ENCODE data around the gene MRGPRG. TPM values are rescaled to one million over a fixed set of nuclear protein-coding genes. Genes with fewer than 3 reads are reported as not detected.

MRGPRG gene
- total and polyA plus RNA-seq, 4 donors = not detected

DNA sequence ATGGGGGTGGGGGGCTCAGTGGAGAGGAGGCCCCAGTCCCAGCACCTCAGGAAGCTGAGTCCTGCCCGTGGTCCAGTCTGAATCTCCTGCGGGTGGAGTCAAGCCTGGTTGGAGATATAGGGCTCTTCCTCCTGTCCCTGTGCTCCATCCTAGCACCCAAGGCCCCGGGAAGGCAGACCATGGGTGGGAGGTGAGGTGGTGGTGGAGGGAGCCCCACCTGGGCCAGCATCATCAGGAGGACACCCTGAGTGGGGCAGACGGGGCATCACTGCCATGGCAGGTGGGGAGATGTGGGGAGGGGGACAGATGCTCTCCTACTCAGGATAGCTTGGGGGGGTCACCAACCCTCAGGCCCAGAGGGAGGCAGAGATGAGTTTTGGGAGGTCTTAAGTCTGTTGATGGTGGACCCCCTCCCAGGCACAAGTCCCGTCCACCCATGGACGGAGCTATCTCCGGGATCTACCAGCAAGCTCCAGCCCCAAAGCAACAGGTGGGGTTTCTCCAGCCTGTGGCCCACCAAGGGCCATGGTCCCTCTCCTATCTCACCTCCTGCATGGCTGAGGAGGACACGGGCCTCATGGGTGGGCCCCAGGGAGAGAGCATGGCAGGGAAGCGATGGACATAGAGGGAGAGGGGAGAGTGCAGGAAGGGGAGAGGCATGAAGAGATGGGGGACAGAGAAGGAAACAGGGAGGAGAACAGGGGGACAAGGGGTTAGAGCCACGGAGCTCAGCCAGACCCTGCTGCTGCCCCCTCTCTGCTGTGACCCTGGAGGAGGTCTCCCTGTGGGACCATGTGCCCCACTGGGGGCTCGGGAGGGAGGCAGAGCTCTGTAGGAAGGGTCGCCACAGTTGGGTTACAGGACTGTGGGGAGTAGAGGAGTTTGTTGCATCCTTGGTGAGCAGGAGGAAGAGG is 12.3 kb upstream of the MRGPRG start:
- no peak overlapping the region for H3K9ac ChIP-seq (ENCODE audit: insufficient read depth in 1 of 2, low read length in 2 of 2)
- ATAC-seq (ENCODE audit: insufficient read depth, low FRiP score) (no peak), DNase-seq (no peak)
- no peaks in the 10 kb centered on the region for H3K9me3 ChIP-seq (ENCODE audit: control insufficient read depth in 4 of 4, insufficient read depth in 3 of 4, low read length in 3 of 4)
- whole genome bisulfite sequencing, 2 donors = 84 to 88% methylated on average over 12 of the region's 12 CpGs
- no peak overlapping the region for H3K27ac ChIP-seq (ENCODE audit: low read depth in 1 of 2, low read length in 1 of 2)
- TF ChIP-seq, protein P1, sequence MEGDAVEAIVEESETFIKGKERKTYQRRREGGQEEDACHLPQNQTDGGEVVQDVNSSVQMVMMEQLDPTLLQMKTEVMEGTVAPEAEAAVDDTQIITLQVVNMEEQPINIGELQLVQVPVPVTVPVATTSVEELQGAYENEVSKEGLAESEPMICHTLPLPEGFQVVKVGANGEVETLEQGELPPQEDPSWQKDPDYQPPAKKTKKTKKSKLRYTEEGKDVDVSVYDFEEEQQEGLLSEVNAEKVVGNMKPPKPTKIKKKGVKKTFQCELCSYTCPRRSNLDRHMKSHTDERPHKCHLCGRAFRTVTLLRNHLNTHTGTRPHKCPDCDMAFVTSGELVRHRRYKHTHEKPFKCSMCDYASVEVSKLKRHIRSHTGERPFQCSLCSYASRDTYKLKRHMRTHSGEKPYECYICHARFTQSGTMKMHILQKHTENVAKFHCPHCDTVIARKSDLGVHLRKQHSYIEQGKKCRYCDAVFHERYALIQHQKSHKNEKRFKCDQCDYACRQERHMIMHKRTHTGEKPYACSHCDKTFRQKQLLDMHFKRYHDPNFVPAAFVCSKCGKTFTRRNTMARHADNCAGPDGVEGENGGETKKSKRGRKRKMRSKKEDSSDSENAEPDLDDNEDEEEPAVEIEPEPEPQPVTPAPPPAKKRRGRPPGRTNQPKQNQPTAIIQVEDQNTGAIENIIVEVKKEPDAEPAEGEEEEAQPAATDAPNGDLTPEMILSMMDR (IDR thresholded peaks at IDR 0.05; ENCODE audit: control extremely low read depth, extremely low read depth) = no peak
- no peak overlapping the region for H3K4me3 ChIP-seq
- no peaks in the 10 kb centered on the region for H3K36me3 ChIP-seq (ENCODE audit: control insufficient read depth in 4 of 4, insufficient read depth in 4 of 4, low read length in 4 of 4)
- peaks cover 0 to 4% (median 3%) of the 10 kb centered on the region in 3 donors for H3K27me3 ChIP-seq (ENCODE audit: control insufficient read depth in 3 of 3, insufficient read depth in 3 of 3, low read length in 2 of 3)
- no peaks in the 10 kb centered on the region for H3K4me1 ChIP-seq (ENCODE audit: control insufficient read depth in 5 of 5, insufficient read depth in 5 of 5, low read length in 5 of 5)

GRCh38 chr11:3229673-3230630 is 11.3 kb upstream of the MRGPRG start:
- no peak for ATAC-seq (ENCODE audit: insufficient read depth, low FRiP score)
- H3K9ac ChIP-seq (ENCODE audit: insufficient read depth in 1 of 2, low read length in 2 of 2) = no peak overlapping the region
- H3K4me1 ChIP-seq (ENCODE audit: control insufficient read depth in 5 of 5, insufficient read depth in 5 of 5, low read length in 5 of 5) = no peaks in the 10 kb centered on the region
- H3K36me3 ChIP-seq (ENCODE audit: control insufficient read depth in 4 of 4, insufficient read depth in 4 of 4, low read length in 4 of 4) = no peaks in the 10 kb centered on the region
- H3K9me3 ChIP-seq (ENCODE audit: control insufficient read depth in 4 of 4, insufficient read depth in 3 of 4, low read length in 3 of 4) = no peaks in the 10 kb centered on the region
- no peak for DNase-seq
- H3K27me3 ChIP-seq (ENCODE audit: control insufficient read depth in 3 of 3, insufficient read depth in 3 of 3, low read length in 2 of 3) = peaks cover 0 to 4% (median 3%) of the 10 kb centered on the region in 3 donors
- TF ChIP-seq, protein P1 (IDR thresholded peaks at IDR 0.05; ENCODE audit: control extremely low read depth, extremely low read depth) = no peak
- no peak overlapping the region for H3K27ac ChIP-seq (ENCODE audit: low read depth in 1 of 2, low read length in 1 of 2)
- WGBS, 2 donors = 88 to 92% methylated on average over 21 of the region's 21 CpGs
- no peak overlapping the region for H3K4me3 ChIP-seq

- 86 to 90% methylated on average over 23 of the region's 23 CpGs for WGBS, 2 donors
- Histone ChIP-seq H3K9ac (ENCODE audit: insufficient read depth in 1 of 2, low read length in 2 of 2) (no peak overlapping the region), H3K4me1 (ENCODE audit: control insufficient read depth in 5 of 5, insufficient read depth in 5 of 5, low read length in 5 of 5) (no peaks in the 10 kb centered on the region), H3K27ac (ENCODE audit: low read depth in 1 of 2, low read length in 1 of 2) (no peak overlapping the region), H3K9me3 (ENCODE audit: control insufficient read depth in 4 of 4, insufficient read depth in 3 of 4, low read length in 3 of 4) (no peaks in the 10 kb centered on the region), H3K36me3 (ENCODE audit: control insufficient read depth in 4 of 4, insufficient read depth in 4 of 4, low read length in 4 of 4) (no peaks in the 10 kb centered on the region), H3K4me3 (no peak overlapping the region), H3K27me3 (ENCODE audit: control insufficient read depth in 3 of 3, insufficient read depth in 3 of 3, low read length in 2 of 3) (peaks cover 0 to 5% (median 0%) of the 10 kb centered on the region in 3 donors)
- DNase-seq (no peak), ATAC-seq (ENCODE audit: insufficient read depth, low FRiP score) (no peak)
- TF ChIP-seq, protein P1 (IDR thresholded peaks at IDR 0.05; ENCODE audit: control extremely low read depth, extremely low read depth) = no peak
Observed at GRCh38 chr11:3228445-3228829, 9.8 kb upstream of the MRGPRG start.
